ENCODE results near the gene TTPAL.

TTPAL gene

GRCh38 chr20:44442298-44443070 is 33.2 kb upstream of the TTPAL start:
- DNase-seq, result no peak

- no peak for DNase-seq
These were observed 29.6 kb upstream of the TTPAL start for GRCh38 chr20:44445742-44446710.

- no peak for DNase-seq
These were observed 27.8 kb upstream of the TTPAL start for GRCh38 chr20:44447827-44448419.

- DNase-seq, result no peak
These were observed 26.7 kb upstream of the TTPAL start for GRCh38 chr20:44448753-44449546.

GRCh38 chr20:44449864-44450263 is 25.8 kb upstream of the TTPAL start:
- DNase-seq, result no peak

GRCh38 chr20:44450281-44450889 is 25.3 kb upstream of the TTPAL start:
- DNase-seq, result no peak

- DNase-seq, result no peak
These were observed 24.7 kb upstream of the TTPAL start for GRCh38 chr20:44450903-44451450.

- peak; percentile 4 for DNase-seq
These were observed 21.2 kb upstream of the TTPAL start for GRCh38 chr20:44454306-44454963.

- DNase-seq, result no peak
These were observed 20.5 kb upstream of the TTPAL start for GRCh38 chr20:44455126-44455525.

- DNase-seq, result no peak
These were observed 19.1 kb upstream of the TTPAL start for GRCh38 chr20:44456611-44457010.

GRCh38 chr20:44457016-44457415 is 18.7 kb upstream of the TTPAL start:
- no peak for DNase-seq

GRCh38 chr20:44459271-44459670 is 16.4 kb upstream of the TTPAL start:
- DNase-seq, result no peak

- DNase-seq, result peak; percentile 18
These were observed 14.9 kb upstream of the TTPAL start for GRCh38 chr20:44460795-44461141.

- DNase-seq, result no peak
These were observed 14.4 kb upstream of the TTPAL start for GRCh38 chr20:44461142-44461802.

- DNase-seq, result no peak
These were observed 13.9 kb upstream of the TTPAL start for GRCh38 chr20:44461803-44462174.

- no peak for DNase-seq
These were observed 12.2 kb upstream of the TTPAL start for GRCh38 chr20:44463466-44463865.

- DNase-seq, result no peak
These were observed 11.2 kb upstream of the TTPAL start for GRCh38 chr20:44464514-44464913.

GRCh38 chr20:44465001-44465560 is 10.6 kb upstream of the TTPAL start:
- no peak for DNase-seq

- peak; percentile 31 for DNase-seq
These were observed 8.3 kb upstream of the TTPAL start for GRCh38 chr20:44467289-44467883.
